AG10803 (cell line): ENCODE results near the gene PNMA8C.

Source experiments
- DNase-seq: peaks from one replicate; pipeline ENCODE4 v3.0.0; 2010; ENCODE audit warnings: low read depth
- H3K4me3 ChIP-seq: 2 replicates; pipeline ENCODE4 v1.5.1; 2011; ENCODE audit warnings: mild to moderate bottlenecking, low read length, control low read depth
- CTCF ChIP-seq: conservative IDR thresholded peaks from 2 replicates; pipeline ENCODE4 v1.5.1; 2011; ENCODE audit warnings: mild to moderate bottlenecking, low read length, control low read depth, inconsistent platforms

The PNMA8C gene

GRCh38 chr19:46456930-46457329 is 28.2 kb upstream of the PNMA8C start:
- no peak for TF ChIP-seq CTCF
- no peak for DNase-seq
- no peak overlapping the region for H3K4me3 ChIP-seq

- no peak for DNase-seq
- no peak overlapping the region for H3K4me3 ChIP-seq
- no peak for TF ChIP-seq CTCF
These were observed 25.5 kb upstream of the PNMA8C start for GRCh38 chr19:46454244-46454643.

GRCh38 chr19:46453661-46454060 is 24.9 kb upstream of the PNMA8C start:
- H3K4me3 ChIP-seq: no peak overlapping the region
- DNase-seq: no peak
- TF ChIP-seq CTCF: no peak

GRCh38 chr19:46452186-46452585 is 23.4 kb upstream of the PNMA8C start:
- no peak for TF ChIP-seq CTCF
- H3K4me3 ChIP-seq: no peak overlapping the region
- no peak for DNase-seq

GRCh38 chr19:46451352-46451751 is 22.6 kb upstream of the PNMA8C start:
- TF ChIP-seq CTCF: no peak
- H3K4me3 ChIP-seq: no peak overlapping the region
- no peak for DNase-seq

- DNase-seq: no peak
- TF ChIP-seq CTCF: no peak
- H3K4me3 ChIP-seq: no peak overlapping the region
These were observed 22.0 kb upstream of the PNMA8C start for GRCh38 chr19:46450737-46451136.

- TF ChIP-seq CTCF: no peak
- no peak overlapping the region for H3K4me3 ChIP-seq
- no peak for DNase-seq
These were observed 20.5 kb upstream of the PNMA8C start for GRCh38 chr19:46449228-46449627.
